SKM-1 (cell line): ENCODE measurements around the gene SIPA1L2.
"Not testable (repeated sequence)": the region's sequence is repeated elsewhere in the genome, so short reads cannot be mapped to it uniquely, and the experiment has no call there.

Experiments
- DNase-seq: peaks from one replicate; lab custom pipeline; 2025; ENCODE audit not compliant: unreplicated experiment; lab: John Stamatoyannopoulos, UW

SIPA1L2 gene

DNA sequence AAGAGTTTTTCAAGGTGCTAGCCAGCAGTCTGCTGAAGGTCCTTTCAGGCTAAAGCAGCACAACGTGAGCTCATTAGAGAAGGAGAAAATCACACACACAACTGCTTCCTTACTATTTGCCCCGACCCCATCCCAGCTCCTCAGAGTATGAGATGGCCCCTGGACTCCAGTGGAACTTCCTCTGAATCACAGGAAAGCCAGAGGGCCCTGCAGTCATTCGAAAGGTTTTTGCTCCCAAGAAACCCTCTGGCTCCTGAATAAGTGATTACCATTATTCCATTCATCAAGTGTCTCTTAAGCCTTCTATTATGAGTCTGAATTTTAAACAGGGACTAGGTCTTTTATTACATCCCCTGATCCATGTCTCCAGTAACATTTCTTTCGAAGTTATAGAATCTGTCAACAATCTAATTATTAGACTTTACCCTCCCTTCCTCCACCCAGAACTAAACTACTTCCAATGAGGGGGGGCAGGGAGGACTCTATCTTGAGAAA is 14.6 kb downstream of the SIPA1L2 start:
- DNase-seq: no peak

GRCh38 chr1:232614811-232615210 is 15.1 kb downstream of the SIPA1L2 start:
- no peak for DNase-seq

DNA sequence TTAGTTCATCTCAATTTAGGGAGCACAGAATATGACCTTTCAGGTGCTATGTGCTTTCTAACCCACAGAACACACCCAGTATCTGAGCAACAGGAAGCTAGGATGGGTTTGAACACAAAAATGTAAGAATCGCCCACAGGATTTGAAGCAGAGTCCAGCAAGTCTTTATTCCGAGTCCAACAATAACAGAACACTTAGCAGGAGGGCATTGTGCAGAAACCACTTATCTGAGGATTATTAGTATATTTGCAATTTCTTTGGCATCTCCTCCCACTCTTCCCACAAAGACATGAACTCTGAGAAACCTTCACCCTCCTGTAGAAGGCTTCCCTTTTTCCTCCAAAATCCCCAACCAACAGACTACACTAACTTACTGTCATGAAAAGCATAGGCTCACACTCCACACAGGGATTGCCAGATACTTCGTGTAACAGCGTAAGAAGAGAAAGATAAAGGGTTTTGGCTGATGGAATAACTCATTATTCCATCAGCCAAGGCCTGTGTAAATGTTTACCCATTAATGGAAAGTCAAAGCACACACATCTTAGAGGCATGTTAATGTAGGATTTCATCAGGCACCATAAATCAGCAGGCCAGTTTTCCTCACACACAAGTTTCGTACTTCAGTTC is 16.1 kb downstream of the SIPA1L2 start:
- no peak for DNase-seq

- not testable (repeated sequence) for DNase-seq
These were observed 17.1 kb downstream of the SIPA1L2 start for GRCh38 chr1:232612836-232613235.

GRCh38 chr1:232611834-232612233 is 18.1 kb downstream of the SIPA1L2 start:
- DNase-seq: no peak

DNA sequence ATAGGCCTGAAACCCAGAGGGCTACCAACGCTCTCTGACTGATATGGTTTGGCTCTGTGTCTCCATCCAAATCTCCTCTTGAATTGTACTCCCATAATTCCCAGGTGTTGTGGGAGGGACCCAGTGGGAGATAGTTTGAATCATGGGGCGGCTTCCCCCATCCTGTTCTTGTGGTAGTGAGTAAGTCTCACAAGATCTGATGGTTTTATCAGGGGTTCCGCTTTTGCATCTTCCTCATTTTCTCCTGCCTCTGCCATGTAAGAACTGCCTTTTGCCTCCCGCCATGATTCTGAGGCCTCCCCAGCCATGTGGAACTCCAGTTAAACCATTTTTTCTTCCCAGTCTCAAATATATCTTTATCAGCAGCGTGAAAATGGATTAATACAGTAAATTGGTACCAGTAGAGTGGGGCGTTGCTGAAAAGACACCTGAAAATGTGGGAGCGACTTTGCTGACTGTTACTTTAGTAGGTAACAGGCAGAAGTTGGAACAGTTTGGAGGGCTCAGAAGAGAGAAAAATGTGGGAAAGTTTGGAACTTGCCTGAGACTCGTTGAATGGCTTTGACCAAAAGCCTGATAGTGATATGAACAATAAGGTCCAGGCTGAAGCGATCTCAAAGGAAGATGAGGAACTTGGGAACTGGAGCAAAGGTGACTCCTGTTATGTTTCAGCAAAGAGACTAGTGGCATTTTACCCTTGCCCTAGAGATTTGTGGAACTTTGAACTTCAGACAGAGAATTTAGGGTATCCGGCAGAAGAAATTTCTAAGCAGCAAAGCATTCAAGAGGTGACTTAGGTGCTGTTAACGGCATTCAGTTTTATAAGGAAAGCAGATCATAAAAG is 18.8 kb downstream of the SIPA1L2 start:
- DNase-seq: peak; percentile 67

DNA sequence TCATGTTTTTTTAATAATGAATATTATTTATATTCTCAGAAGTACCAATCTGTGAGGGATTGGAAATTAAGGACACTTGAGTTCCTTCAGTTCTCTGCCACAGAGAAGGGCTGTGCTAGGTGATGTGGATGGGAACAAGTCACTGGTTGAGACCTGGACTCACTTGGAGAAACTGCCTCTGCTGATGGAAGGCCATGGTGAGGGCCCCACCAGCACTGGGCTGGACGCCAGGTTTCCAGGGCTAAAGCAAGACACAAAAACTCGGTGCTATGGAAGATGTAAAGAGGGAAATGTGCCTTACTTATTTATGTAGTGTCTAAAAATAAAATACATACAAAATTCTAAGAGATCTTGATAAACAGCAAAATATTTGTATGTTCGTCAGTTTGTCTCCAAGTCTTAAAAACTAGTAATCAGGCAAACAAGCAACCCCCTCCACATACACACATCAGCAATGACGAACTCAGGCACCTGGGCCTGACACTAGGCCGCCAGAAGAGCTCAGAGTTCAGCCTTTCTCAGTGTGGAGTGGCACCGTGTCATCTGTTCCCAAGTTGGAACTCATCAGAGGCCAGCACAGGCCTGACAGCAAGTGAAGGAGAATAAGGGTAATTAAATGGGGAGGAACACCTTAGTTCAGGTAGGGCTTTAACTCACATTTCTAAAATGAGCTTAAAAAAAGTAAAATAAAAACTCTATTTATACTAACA is 19.6 kb downstream of the SIPA1L2 start:
- DNase-seq: no peak

DNA sequence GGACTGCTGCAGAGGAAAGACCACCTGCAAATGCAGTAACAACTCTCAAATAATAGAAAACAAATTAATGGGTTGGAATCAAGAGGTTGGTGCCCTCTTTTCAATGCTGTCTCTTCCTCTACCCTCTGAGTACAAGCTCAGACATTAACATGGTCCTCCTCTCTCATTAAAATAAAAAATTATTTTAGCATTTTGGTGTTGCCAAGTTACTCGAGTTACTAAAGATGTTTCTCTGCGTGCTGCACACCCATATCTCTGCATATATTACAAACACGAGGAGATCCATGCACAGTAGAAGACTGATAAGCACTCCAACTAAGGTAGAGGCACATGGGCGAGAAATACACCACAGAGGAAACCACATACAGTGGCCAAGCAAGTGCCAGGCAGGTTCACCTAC is 21.5 kb downstream of the SIPA1L2 start:
- DNase-seq: no peak

GRCh38 chr1:232602622-232603021 is 27.3 kb downstream of the SIPA1L2 start:
- DNase-seq: no peak

DNA sequence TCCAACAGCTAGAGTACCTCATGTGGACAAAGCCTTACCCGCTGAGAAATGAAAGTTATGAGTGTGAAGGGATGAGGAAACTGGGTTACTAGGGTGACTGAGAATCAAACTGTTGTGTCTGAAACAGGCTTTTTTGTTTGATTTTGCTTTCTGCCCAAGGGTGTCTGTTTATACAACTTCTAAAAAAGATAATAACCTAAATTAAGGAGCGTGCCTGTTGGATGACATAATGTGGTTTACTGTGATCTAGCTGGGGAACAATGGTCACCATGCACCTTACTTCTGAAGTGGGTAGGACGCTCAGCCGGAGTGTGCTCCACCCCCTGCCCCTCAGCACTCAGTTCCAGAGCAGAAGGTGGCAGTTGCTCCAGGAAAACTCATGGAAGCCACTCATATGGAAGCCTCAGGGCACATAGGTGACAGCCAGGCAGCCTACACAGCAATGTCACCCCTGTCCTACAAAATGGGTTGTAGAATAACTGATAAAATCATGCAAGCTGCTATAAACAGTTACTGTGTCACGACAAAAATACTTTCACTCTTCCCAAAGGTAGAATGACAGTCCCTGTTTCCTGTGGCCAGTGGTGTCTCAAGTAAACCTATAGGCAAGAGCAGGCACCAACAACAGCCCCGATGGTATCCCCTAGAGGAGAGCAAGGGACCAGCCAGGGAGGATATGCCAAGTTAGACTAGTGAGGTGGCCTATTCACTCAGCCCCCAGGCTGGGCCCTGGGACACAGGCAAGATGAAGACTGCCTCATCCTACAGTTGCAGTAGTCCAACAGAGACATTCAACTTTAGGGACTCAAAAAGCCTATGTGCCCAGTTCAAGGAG is 29.3 kb downstream of the SIPA1L2 start:
- no peak for DNase-seq

GRCh38 chr1:232599178-232600041 is 30.5 kb downstream of the SIPA1L2 start:
- no peak for DNase-seq

DNA sequence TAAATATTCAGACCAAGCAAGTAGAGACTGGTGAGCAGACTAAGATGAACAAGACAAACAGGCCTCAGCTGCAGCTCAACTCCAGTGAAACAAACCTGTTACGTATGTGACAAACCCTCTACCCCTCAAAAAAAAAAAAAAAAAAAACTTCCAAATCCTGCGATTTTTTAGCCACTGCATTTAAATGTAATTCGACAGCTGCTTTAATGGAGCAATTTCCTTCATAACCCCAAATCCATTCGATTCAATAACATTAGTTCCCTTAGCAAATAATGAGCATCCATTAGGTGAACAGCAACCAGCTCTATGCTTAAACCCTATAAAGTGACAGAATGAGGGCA is 31.1 kb downstream of the SIPA1L2 start:
- DNase-seq: no peak

DNA sequence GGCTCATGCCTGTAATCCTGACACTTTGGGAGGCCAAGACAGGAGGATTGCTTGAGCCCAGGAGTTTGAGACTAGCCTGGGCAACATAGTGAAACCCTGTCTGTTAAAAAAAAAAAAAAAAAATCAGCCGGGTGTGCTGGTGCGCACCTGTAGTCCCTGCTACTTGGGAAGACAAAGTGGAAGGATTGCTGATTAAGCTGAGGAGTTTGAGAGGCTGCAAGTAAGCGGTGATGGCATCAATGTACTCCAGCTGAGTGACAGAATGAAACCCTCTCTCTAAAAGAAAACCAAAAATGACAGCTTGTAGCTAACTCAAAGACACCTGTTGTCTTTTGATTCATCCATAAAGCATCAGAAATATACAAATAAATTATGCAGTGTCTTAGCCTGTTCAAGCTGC is 31.8 kb downstream of the SIPA1L2 start:
- DNase-seq: no peak

DNA sequence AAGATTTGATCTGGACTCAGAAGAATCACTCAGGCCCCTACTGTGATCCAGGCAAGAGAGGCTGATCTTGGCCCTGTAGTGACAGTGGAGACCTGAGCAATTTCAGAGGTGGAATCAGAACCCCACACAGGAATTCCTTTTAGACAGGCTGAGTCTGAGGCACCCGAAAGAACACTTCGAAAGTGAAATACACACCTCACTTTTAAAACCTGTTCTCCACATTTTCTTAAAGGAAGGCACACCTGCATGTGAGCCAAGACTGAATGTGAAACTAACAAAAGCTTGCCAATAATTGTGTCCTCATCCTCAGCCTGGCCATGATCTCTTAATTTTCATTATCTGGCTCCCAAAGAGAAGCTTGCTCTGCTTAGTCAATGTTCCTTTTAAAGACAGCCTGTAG is 32.2 kb downstream of the SIPA1L2 start:
- no peak for DNase-seq

DNA sequence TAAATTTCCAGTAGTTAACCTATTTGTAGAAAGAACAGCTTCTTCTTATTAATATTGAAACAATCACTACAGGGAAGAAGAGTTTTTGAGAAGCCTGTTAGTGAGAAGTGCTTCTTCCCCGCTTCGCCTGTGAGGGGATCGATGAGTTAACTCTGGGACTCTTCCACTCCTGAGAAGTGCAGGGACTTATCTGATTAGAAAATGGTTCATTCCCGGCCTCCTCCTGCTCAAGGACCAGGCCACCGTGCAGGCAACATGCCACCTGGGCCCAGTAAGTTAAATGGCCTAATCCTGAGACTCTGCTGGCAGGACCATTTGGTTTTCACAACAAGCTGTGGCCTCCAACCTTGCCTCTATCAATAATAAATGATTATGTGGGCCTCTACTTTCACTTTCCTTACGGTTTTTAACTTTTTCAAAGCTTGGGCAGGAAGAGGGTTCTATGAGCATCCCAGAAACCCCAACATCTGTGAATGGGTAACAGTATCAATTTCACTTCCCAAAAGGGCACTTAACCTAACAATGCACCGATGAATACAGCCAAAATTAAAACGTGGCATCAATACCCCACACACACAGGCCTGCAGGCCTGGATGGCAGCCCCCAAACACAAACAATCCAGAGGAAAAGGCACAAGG is 33.1 kb downstream of the SIPA1L2 start:
- no peak for DNase-seq

- no peak for DNase-seq
These were observed 34.9 kb downstream of the SIPA1L2 start for GRCh38 chr1:232594768-232595698.

DNA sequence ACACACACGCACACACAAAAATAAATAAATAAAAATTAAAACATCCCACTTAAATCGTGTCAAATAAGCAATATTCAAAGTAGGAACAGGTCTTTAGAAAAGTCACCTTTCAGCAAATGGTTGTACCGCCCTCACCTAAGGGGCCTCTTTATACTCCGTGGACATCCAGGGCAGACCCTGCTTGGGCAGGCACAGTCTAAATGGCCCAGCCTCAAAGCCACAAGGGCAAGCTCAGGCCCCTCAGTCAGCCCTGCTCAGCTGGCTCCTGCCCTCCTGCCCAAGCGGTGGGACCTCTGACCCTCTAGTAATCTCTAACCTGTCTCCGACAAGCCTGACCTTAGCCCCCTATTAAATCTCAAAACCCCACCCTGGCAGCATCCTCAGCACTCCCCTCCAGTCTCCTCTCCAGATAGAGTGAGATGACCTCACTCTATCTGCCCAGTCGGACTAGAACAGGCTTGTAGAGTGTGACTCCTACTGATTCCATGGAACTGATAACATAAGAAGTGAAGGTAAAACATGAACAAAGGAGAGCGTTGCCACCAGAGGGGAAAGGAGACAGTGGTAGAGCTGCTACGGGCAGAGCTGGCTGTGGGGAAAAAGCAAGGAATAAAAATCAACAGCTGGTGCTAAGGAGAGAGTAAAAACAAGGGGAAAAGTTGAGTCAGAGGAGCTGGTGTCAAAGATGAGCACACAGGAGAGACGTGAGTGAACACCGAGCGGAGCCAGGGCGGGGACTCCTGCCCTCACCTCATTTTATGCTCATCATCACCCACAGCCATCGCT is 36.0 kb downstream of the SIPA1L2 start:
- DNase-seq: no peak

DNA sequence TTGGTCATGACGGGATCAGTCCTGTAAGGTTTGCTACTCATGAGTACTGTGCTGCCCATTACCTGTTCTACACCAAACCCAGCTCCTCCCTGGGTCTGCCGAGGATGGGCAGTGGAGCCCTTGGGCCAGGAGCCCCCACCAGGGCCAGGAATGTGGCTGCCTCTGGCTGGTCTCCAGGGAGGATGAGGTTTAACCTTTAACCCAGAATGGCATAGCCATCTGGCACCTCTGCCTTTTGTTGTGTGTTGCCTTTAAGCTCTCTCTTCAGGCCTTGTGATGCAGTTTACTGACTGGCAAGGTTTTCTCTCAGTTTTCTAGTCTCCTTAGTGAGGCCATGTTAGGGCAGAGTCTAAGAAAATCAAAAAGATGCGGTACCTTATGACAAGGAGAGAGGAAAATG is 38.6 kb downstream of the SIPA1L2 start:
- DNase-seq: no peak
